Neutrophil (primary cell): ENCODE results near the gene IRF8.

Experiments used
- H3K27ac ChIP-seq: fragments of 200-600 bp; sonication (generic); 2 replicates; pipeline ENCODE4 v1.5.1; 2016; ENCODE audit warnings: mild to moderate bottlenecking, moderate library complexity
- H3K27me3 ChIP-seq: fragments of 200-600 bp; sonication (generic); 2 replicates; pipeline ENCODE4 v1.6.0; 2016; ENCODE audit warnings: mild to moderate bottlenecking
- H3K36me3 ChIP-seq: fragments of 200-600 bp; sonication (generic); 2 replicates; pipeline ENCODE4 v1.5.1; 2017
- H3K4me1 ChIP-seq, 2 experiments: fragments of 200-600 bp in 1 of 2; sonication (generic) in 1 of 2; 1 replicate in 1 of 2; 2 replicates in 1 of 2; pipeline versions ENCODE4 v1.5.1 to v1.6.1; 2013 to 2016; ENCODE audit warnings: low read depth in 1 of 2, low read length in 1 of 2, mild to moderate bottlenecking in 1 of 2, moderate library complexity in 1 of 2; ENCODE audit not compliant: control insufficient read depth in 1 of 2, insufficient read depth in 1 of 2
- H3K4me3 ChIP-seq, 2 experiments: fragments of 200-600 bp in 1 of 2; sonication (generic) in 1 of 2; 1 replicate in 1 of 2; 2 replicates in 1 of 2; pipeline ENCODE4 v1.5.1; 2013 to 2016; ENCODE audit warnings: low read depth in 1 of 2, low read length in 1 of 2, mild to moderate bottlenecking in 1 of 2, moderate library complexity in 1 of 2
- H3K9me3 ChIP-seq: fragments of 200-600 bp; sonication (generic); 2 replicates; pipeline ENCODE4 v1.5.1; 2016
- TF ChIP-seq, protein P1 (sequence below): fragments of 200-600 bp; sonication (generic); IDR thresholded peaks from 2 replicates; pipeline ENCODE4 v1.5.1; 2016; ENCODE audit warnings: antibody characterized with exemption

IRF8 gene

GRCh38 chr16:85899444-85899843 lies 482 bp downstream of the IRF8 start:
- Histone ChIP-seq H3K27me3 (peaks cover 100% of the 10 kb centered on the region), H3K4me1 (peaks cover 6 to 18% of the 10 kb centered on the region in 2 experiments), H3K36me3 (no peaks in the 10 kb centered on the region), H3K4me3 (no peak overlapping the region), H3K9me3 (no peaks in the 10 kb centered on the region), H3K27ac (no peak overlapping the region)
- TF ChIP-seq, protein P1, sequence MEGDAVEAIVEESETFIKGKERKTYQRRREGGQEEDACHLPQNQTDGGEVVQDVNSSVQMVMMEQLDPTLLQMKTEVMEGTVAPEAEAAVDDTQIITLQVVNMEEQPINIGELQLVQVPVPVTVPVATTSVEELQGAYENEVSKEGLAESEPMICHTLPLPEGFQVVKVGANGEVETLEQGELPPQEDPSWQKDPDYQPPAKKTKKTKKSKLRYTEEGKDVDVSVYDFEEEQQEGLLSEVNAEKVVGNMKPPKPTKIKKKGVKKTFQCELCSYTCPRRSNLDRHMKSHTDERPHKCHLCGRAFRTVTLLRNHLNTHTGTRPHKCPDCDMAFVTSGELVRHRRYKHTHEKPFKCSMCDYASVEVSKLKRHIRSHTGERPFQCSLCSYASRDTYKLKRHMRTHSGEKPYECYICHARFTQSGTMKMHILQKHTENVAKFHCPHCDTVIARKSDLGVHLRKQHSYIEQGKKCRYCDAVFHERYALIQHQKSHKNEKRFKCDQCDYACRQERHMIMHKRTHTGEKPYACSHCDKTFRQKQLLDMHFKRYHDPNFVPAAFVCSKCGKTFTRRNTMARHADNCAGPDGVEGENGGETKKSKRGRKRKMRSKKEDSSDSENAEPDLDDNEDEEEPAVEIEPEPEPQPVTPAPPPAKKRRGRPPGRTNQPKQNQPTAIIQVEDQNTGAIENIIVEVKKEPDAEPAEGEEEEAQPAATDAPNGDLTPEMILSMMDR: no peak

GRCh38 chr16:85900027-85900792 lies 1.2 kb downstream of the IRF8 start:
- TF ChIP-seq, protein P1: no peak
- Histone ChIP-seq H3K4me1 (peaks cover 11 to 24% of the 10 kb centered on the region in 2 experiments), H3K9me3 (no peaks in the 10 kb centered on the region), H3K36me3 (no peaks in the 10 kb centered on the region), H3K27ac (no peak overlapping the region), H3K4me3 (no peak overlapping the region), H3K27me3 (peaks cover 93% of the 10 kb centered on the region)

- Histone ChIP-seq H3K27ac (no peak overlapping the region), H3K4me3 (no peak overlapping the region), H3K4me1 (peaks cover 15 to 31% of the 10 kb centered on the region in 2 experiments), H3K27me3 (peaks cover 84% of the 10 kb centered on the region), H3K9me3 (peaks cover 7% of the 10 kb centered on the region), H3K36me3 (no peaks in the 10 kb centered on the region)
- TF ChIP-seq, protein P1: no peak
Measured at GRCh38 chr16:85901110-85901509, 2.1 kb downstream of the IRF8 start.

DNA sequence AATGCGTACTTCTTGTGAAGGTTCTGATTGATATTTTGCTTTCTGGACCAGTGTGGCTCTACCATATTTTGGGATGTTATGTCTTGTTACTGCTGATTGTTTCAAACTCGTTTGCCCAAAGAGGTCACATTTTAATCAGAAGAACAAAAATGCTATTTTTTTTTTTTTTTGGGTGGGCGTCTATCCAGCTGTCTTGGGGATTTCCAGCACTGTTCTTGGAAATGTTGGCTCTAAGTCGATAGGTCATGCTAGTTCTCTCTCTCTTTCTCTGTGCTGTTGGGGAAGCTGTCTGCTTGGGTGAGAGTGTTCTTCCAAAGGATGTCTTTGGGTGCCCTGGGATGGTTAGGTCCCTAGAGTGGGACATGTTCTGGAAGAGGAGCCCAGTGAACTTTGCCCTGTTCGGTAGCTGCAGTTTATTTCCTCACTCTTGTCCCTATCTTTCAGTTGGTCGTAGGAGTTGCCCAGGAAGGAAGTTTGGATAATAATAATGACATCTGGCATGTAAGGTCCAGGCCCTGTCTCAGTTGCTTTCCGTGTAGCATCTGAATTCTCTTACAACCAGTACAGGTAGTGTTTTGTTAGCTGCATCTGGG lies 2.9 kb downstream of the IRF8 start:
- H3K9me3 ChIP-seq: peaks cover 10% of the 10 kb centered on the region
- peaks cover 15 to 31% of the 10 kb centered on the region in 2 experiments for H3K4me1 ChIP-seq
- peaks cover 77% of the 10 kb centered on the region for H3K27me3 ChIP-seq
- H3K4me3 ChIP-seq: no peak overlapping the region
- H3K27ac ChIP-seq: no peak overlapping the region
- TF ChIP-seq, protein P1: no peak
- no peaks in the 10 kb centered on the region for H3K36me3 ChIP-seq

GRCh38 chr16:85902366-85903155 lies 3.6 kb downstream of the IRF8 start:
- Histone ChIP-seq H3K27ac (no peak overlapping the region), H3K4me3 (no peak overlapping the region), H3K9me3 (peaks cover 10% of the 10 kb centered on the region), H3K4me1 (peaks cover 15 to 31% of the 10 kb centered on the region in 2 experiments), H3K36me3 (no peaks in the 10 kb centered on the region), H3K27me3 (peaks cover 70% of the 10 kb centered on the region)
- TF ChIP-seq, protein P1: no peak
